GM23338 (cell line): Measurements from ENCODE around the gene NPIPA5. TPM values are rescaled to one million over a fixed set of nuclear protein-coding genes. Genes with fewer than 3 reads are reported as not detected.
"Not testable (repeated sequence)": the region's sequence is repeated elsewhere in the genome, so short reads cannot be mapped to it uniquely, and the experiment has no call there.

Experiments
- ATAC-seq: fragments of 200-7000 bp; cut with Tn5 transposase; 3 replicates; pipeline ENCODE4 v1.9.1; 2020
- DNase-seq: peaks from one replicate; pipeline ENCODE4 v3.0.0-alpha.2; 2015; ENCODE audit warnings: low spot score
- H2AFZ ChIP-seq: fragments of 200-600 bp; sonication (generic); 2 replicates; pipeline ENCODE4 v1.8.0; 2016; ENCODE audit warnings: antibody characterized with exemption, mild to moderate bottlenecking, moderate library complexity
- H3F3A ChIP-seq: fragments of 200-600 bp; sonication (generic); replicated peaks from 2 replicates; pipeline ENCODE4 v1.8.0; 2017; ENCODE audit warnings: antibody characterized with exemption, mixed run types, low read depth
- H3K27ac ChIP-seq: fragments of 200-600 bp; sonication (generic); 2 replicates; pipeline ENCODE4 v1.6.1; 2016; ENCODE audit warnings: low read depth
- H3K27me3 ChIP-seq: fragments of 200-600 bp; sonication (generic); 2 replicates; pipeline ENCODE4 v1.8.0; 2016; ENCODE audit warnings: mild to moderate bottlenecking, mixed run types, moderate library complexity; ENCODE audit not compliant: insufficient read depth
- H3K36me3 ChIP-seq: fragments of 200-600 bp; sonication (generic); 2 replicates; pipeline ENCODE4 v1.8.0; 2016; ENCODE audit warnings: mild to moderate bottlenecking; ENCODE audit not compliant: insufficient read depth
- H3K4me1 ChIP-seq: fragments of 200-600 bp; sonication (generic); 2 replicates; pipeline ENCODE4 v1.8.0; 2016; ENCODE audit warnings: mild to moderate bottlenecking, moderate library complexity; ENCODE audit not compliant: insufficient read depth
- H3K4me2 ChIP-seq: fragments of 200-600 bp; sonication (generic); 2 replicates; pipeline ENCODE4 v1.7.1; 2017; ENCODE audit warnings: mixed run types
- H3K4me3 ChIP-seq: fragments of 200-600 bp; sonication (generic); 2 replicates; pipeline ENCODE4 v1.6.1; 2016; ENCODE audit warnings: mixed run types
- H3K79me2 ChIP-seq: fragments of 200-600 bp; sonication (generic); replicated peaks from 2 replicates; pipeline ENCODE4 v1.8.0; 2017; ENCODE audit warnings: mild to moderate bottlenecking; ENCODE audit not compliant: insufficient read depth
- H3K9me2 ChIP-seq: fragments of 200-600 bp; sonication (generic); 2 replicates; pipeline ENCODE4 v1.8.0; 2017; ENCODE audit not compliant: insufficient read depth
- H4K20me1 ChIP-seq: fragments of 200-600 bp; sonication (generic); replicated peaks from 2 replicates; pipeline ENCODE4 v1.8.0; 2017; ENCODE audit warnings: mild to moderate bottlenecking; ENCODE audit not compliant: insufficient read depth
- H3K27ac Mint-ChIP-seq: 2 replicates; pipeline ENCODE4 v1.8.0; 2020; ENCODE audit warnings: inconsistent platforms, mild to moderate bottlenecking, moderate library complexity, mixed read lengths
- H3K27me3 Mint-ChIP-seq: 3 replicates; pipeline ENCODE4 v1.8.0; 2022; ENCODE audit warnings: low read depth, mild to moderate bottlenecking, moderate library complexity, mixed read lengths, inconsistent platforms; ENCODE audit not compliant: insufficient read depth, poor library complexity
- H3K36me3 Mint-ChIP-seq: 3 replicates; pipeline ENCODE4 v1.8.0; 2021; ENCODE audit warnings: low read depth, mild to moderate bottlenecking, inconsistent platforms, moderate library complexity, mixed read lengths
- H3K4me1 Mint-ChIP-seq: 3 replicates; pipeline ENCODE4 v1.8.0; 2020; ENCODE audit warnings: mild to moderate bottlenecking, inconsistent platforms, mixed read lengths
- H3K4me3 Mint-ChIP-seq: 3 replicates; pipeline ENCODE4 v1.8.0; 2021; ENCODE audit warnings: moderate library complexity, mild to moderate bottlenecking, inconsistent platforms, mixed read lengths
- H3K9me3 Mint-ChIP-seq: 3 replicates; pipeline ENCODE4 v1.8.0; 2020; ENCODE audit warnings: moderate library complexity, mild to moderate bottlenecking, inconsistent platforms, mixed read lengths
- JUNB ChIP-seq: IDR thresholded peaks from one replicate; pipeline ENCODE4 v1.6.1; 2016; ENCODE audit warnings: antibody characterized with exemption; ENCODE audit not compliant: unreplicated experiment
- polyA plus RNA-seq: library from polyadenylated mRNA; unstranded; fragments of >200 nt; fragmentation: Nextera tagmentation; extraction: Ambion mirVana; gene quantifications from 2 replicates; pipeline ENCODE4 v1.2.1, GENCODE V29; 2016
- total RNA-seq: library from RNA; depleted of rRNA; stranded (reverse); fragments of >200 nt; shearing (Covaris generic); gene quantifications from 2 replicates; pipeline ENCODE4 v1.2.3, GENCODE V29; 2014
- TF ChIP-seq, protein P1 (sequence below): fragments of 250-450 bp; sonication (Bioruptor Pico); IDR thresholded peaks from 2 replicates; pipeline ENCODE4 v1.5.0; 2020; ENCODE audit warnings: mild to moderate bottlenecking, moderate library complexity
- TF ChIP-seq, protein P2 (sequence below): IDR thresholded peaks from 2 replicates; pipeline ENCODE4 v1.6.1; 2016; ENCODE audit warnings: antibody characterized with exemption

NPIPA5 gene
- total and polyA plus RNA-seq, 2 experiments from 2014 or later, result 0.56 to 2.7 TPM

DNA sequence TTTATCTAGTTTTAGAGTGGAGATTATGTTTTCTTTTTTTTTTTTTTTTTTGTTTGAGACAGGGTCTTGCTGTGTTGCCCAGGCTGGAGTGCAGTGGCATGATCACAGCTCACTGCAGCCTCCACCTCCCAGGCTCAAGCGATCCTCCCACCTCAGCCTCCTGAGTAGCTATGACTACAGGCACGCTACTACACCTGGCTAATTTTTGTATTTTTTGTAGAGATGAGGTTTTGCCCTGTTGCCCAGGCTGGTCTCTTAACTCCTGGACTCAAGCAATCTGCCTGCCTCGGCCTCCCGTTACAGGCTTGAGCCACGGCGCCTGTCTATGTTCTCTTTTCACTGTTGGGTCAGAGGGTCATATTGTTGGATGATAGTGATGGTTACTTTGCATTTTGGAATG, 22.2 kb upstream of the NPIPA5 start:
- not testable (repeated sequence) for DNase-seq, H3K27ac Mint-ChIP-seq, H4K20me1 ChIP-seq, H3K79me2 ChIP-seq, H3K9me2 ChIP-seq, H3F3A ChIP-seq, H3K4me2 ChIP-seq, H3K36me3 ChIP-seq, H3K4me3 Mint-ChIP-seq, H3K36me3 Mint-ChIP-seq, H2AFZ ChIP-seq, H3K4me3 ChIP-seq, H3K27me3 ChIP-seq, H3K9me3 Mint-ChIP-seq, ATAC-seq, H3K27ac ChIP-seq
- peaks cover 12% of the 10 kb centered on the region for H3K4me1 ChIP-seq
- H3K27me3 Mint-ChIP-seq, result peaks cover 12% of the 10 kb centered on the region
- H3K4me1 Mint-ChIP-seq, result peaks cover 34% of the 10 kb centered on the region

DNA sequence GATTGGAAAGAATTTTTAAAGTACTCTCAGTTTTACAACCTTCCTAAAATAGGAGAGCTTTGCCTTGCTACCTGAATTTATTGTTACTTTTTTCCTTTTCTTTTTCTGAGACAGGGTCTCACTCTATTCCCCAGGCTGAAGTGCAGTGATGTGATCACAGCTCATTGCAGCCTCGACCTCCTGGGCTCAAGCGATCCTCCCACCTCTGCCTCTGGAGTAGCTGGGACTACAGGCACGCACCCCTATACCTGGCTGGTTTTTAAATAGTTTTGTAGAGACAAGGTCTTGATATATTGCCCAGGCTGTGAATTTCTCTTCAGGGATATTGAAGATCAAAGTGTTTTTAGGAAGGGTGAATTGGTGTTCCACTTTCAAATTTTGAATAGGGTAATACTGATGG, 21.2 kb upstream of the NPIPA5 start:
- no peak for DNase-seq

More for the DNA sequence above, 21.2 kb upstream of the NPIPA5 start:
- peaks cover 34% of the 10 kb centered on the region for H3K4me1 Mint-ChIP-seq
- H3K9me3 Mint-ChIP-seq, result no peaks in the 10 kb centered on the region; the same call in 2 of the 3 replicates
- no peaks in the 10 kb centered on the region for H3K9me2 ChIP-seq
- 0 out of 2 replicates have a peak overlapping the region, but pooled peaks have one; percentile 26 for H3K4me2 ChIP-seq
- H4K20me1 ChIP-seq, result no peaks in the 10 kb centered on the region
- H3K79me2 ChIP-seq, result no peaks in the 10 kb centered on the region
- no peak overlapping the region for H3K27ac Mint-ChIP-seq
- H3K4me3 ChIP-seq, result no peak overlapping the region
- peaks cover 10% of the 10 kb centered on the region; the same call in 2 of the 3 replicates for H3K36me3 Mint-ChIP-seq
- no peaks in the 10 kb centered on the region; the same call in 1 of the 2 replicates for H3F3A ChIP-seq
- H3K4me1 ChIP-seq, result peaks cover 12% of the 10 kb centered on the region
- H3K4me3 Mint-ChIP-seq, result no peak overlapping the region
- H3K27ac ChIP-seq, result no peak overlapping the region
- no peaks in the 10 kb centered on the region; the same call in 1 of the 2 replicates for H3K36me3 ChIP-seq
- H3K27me3 Mint-ChIP-seq, result peaks cover 12% of the 10 kb centered on the region
- H2AFZ ChIP-seq, result no peak overlapping the region
- no peak for ATAC-seq
- TF ChIP-seq, protein P1, sequence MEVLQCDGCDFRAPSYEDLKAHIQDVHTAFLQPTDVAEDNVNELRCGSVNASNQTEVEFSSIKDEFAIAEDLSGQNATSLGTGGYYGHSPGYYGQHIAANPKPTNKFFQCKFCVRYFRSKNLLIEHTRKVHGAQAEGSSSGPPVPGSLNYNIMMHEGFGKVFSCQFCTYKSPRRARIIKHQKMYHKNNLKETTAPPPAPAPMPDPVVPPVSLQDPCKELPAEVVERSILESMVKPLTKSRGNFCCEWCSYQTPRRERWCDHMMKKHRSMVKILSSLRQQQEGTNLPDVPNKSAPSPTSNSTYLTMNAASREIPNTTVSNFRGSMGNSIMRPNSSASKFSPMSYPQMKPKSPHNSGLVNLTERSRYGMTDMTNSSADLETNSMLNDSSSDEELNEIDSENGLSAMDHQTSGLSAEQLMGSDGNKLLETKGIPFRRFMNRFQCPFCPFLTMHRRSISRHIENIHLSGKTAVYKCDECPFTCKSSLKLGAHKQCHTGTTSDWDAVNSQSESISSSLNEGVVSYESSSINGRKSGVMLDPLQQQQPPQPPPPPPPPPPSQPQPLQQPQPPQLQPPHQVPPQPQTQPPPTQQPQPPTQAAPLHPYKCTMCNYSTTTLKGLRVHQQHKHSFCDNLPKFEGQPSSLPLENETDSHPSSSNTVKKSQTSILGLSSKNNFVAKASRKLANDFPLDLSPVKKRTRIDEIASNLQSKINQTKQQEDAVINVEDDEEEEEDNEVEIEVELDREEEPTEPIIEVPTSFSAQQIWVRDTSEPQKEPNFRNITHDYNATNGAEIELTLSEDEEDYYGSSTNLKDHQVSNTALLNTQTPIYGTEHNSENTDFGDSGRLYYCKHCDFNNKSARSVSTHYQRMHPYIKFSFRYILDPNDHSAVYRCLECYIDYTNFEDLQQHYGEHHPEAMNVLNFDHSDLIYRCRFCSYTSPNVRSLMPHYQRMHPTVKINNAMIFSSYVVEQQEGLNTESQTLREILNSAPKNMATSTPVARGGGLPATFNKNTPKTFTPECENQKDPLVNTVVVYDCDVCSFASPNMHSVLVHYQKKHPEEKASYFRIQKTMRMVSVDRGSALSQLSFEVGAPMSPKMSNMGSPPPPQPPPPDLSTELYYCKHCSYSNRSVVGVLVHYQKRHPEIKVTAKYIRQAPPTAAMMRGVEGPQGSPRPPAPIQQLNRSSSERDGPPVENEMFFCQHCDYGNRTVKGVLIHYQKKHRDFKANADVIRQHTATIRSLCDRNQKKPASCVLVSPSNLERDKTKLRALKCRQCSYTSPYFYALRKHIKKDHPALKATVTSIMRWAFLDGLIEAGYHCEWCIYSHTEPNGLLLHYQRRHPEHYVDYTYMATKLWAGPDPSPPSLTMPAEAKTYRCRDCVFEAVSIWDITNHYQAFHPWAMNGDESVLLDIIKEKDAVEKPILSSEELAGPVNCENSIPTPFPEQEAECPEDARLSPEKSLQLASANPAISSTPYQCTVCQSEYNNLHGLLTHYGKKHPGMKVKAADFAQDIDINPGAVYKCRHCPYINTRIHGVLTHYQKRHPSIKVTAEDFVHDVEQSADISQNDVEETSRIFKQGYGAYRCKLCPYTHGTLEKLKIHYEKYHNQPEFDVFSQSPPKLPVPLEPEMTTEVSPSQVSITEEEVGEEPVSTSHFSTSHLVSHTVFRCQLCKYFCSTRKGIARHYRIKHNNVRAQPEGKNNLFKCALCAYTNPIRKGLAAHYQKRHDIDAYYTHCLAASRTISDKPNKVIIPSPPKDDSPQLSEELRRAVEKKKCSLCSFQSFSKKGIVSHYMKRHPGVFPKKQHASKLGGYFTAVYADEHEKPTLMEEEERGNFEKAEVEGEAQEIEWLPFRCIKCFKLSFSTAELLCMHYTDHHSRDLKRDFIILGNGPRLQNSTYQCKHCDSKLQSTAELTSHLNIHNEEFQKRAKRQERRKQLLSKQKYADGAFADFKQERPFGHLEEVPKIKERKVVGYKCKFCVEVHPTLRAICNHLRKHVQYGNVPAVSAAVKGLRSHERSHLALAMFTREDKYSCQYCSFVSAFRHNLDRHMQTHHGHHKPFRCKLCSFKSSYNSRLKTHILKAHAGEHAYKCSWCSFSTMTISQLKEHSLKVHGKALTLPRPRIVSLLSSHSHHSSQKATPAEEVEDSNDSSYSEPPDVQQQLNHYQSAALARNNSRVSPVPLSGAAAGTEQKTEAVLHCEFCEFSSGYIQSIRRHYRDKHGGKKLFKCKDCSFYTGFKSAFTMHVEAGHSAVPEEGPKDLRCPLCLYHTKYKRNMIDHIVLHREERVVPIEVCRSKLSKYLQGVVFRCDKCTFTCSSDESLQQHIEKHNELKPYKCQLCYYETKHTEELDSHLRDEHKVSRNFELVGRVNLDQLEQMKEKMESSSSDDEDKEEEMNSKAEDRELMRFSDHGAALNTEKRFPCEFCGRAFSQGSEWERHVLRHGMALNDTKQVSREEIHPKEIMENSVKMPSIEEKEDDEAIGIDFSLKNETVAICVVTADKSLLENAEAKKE (CRISPR knock-in tag), result no peak
- no peak for TF ChIP-seq JUNB
- TF ChIP-seq, protein P2, sequence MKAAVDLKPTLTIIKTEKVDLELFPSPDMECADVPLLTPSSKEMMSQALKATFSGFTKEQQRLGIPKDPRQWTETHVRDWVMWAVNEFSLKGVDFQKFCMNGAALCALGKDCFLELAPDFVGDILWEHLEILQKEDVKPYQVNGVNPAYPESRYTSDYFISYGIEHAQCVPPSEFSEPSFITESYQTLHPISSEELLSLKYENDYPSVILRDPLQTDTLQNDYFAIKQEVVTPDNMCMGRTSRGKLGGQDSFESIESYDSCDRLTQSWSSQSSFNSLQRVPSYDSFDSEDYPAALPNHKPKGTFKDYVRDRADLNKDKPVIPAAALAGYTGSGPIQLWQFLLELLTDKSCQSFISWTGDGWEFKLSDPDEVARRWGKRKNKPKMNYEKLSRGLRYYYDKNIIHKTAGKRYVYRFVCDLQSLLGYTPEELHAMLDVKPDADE, result no peak
- H3K27me3 ChIP-seq, result 0 out of 2 replicates have a peak, but pooled peaks cover 2% of the 10 kb centered on the region
